ENCODE results near the gene ARMC6. TPM values are rescaled to one million over a fixed set of nuclear protein-coding genes. Genes with fewer than 3 reads are reported as not detected.

The ARMC6 gene
- total RNA-seq, 1 donor from 2014 or later: 36.0 TPM

- Histone ChIP-seq H3K4me3 (ENCODE audit: insufficient read depth, low read depth, low read length) (no peak overlapping the region), H3K27me3 (ENCODE audit: insufficient read depth, low read length) (no peaks in the 10 kb centered on the region), H3K27ac (ENCODE audit: low read depth, low read length) (no peak overlapping the region), H2AFZ (ENCODE audit: low read depth, low read length) (no peak overlapping the region), H3K9ac (ENCODE audit: low read length) (no peak overlapping the region), H4K20me1 (ENCODE audit: insufficient read depth, low read length) (peaks cover 86% of the 10 kb centered on the region), H3K9me3 (ENCODE audit: insufficient read depth, low read depth, low read length) (no peaks in the 10 kb centered on the region), H3K4me1 (ENCODE audit: insufficient read depth, low read length) (peaks cover 9% of the 10 kb centered on the region), H3K4me2 (ENCODE audit: low read length) (no peak overlapping the region), H3K36me3 (ENCODE audit: insufficient read depth, low read length) (peaks cover 65% of the 10 kb centered on the region), H3K79me2 (ENCODE audit: insufficient read depth, low read length) (peaks cover 86% of the 10 kb centered on the region)
- Mint-ChIP-seq H3K27me3 (ENCODE audit: low read depth, unreplicated experiment) (no peaks in the 10 kb centered on the region), H3K36me3 (ENCODE audit: low read depth, unreplicated experiment) (peaks cover 27% of the 10 kb centered on the region), H3K27ac (ENCODE audit: unreplicated experiment) (no peak overlapping the region), H3K4me3 (ENCODE audit: unreplicated experiment) (no peak overlapping the region), H3K9me3 (ENCODE audit: unreplicated experiment) (no peaks in the 10 kb centered on the region), H3K4me1 (ENCODE audit: low read depth, unreplicated experiment) (peaks cover 4% of the 10 kb centered on the region)
- no peak for DNase-seq (ENCODE audit: low read depth)
- TF ChIP-seq, protein P1, sequence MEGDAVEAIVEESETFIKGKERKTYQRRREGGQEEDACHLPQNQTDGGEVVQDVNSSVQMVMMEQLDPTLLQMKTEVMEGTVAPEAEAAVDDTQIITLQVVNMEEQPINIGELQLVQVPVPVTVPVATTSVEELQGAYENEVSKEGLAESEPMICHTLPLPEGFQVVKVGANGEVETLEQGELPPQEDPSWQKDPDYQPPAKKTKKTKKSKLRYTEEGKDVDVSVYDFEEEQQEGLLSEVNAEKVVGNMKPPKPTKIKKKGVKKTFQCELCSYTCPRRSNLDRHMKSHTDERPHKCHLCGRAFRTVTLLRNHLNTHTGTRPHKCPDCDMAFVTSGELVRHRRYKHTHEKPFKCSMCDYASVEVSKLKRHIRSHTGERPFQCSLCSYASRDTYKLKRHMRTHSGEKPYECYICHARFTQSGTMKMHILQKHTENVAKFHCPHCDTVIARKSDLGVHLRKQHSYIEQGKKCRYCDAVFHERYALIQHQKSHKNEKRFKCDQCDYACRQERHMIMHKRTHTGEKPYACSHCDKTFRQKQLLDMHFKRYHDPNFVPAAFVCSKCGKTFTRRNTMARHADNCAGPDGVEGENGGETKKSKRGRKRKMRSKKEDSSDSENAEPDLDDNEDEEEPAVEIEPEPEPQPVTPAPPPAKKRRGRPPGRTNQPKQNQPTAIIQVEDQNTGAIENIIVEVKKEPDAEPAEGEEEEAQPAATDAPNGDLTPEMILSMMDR (IDR thresholded peaks at IDR 0.05; ENCODE audit: insufficient read depth, low read depth, low read length): no peak
- no peak for TF ChIP-seq EZH2 (IDR thresholded peaks at IDR 0.05; ENCODE audit: insufficient read depth, low read length)
- FAIRE-seq: no peak
These were observed 7.5 kb upstream of the ARMC6 start for GRCh38 chr19:19025861-19026260.

DNA sequence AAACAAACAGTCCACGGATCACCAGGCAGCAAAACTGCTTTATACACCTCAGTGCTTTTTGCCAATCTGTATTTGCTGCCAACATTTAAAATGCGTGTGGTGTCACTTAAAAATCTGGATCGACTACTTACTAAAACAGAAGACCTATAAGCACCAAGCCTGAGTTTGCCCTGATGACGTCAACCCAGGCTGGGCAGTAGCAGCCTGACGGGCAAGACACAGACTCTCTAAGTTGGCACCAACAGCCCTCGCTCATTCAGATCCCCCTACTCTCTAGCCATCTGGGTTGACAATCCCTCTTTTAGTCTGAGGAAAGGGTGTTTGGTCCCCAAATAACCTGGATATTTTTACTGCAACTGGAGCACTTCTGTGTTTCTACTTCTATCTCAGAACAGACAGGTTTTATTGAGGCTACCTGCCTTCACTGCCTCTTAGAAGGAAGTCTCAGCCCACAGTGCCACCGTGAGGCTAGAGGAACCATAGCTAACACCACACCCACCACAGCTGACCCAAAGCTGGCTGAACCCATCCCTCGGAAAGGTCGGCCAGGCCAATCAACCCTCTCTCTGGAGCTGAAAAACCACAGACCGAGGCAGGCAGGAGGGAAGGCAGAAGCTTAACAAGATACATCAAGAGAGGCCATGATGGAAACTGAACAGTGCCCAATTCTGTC, 7.0 kb upstream of the ARMC6 start:
- Histone ChIP-seq H3K4me1 (ENCODE audit: insufficient read depth, low read length) (peaks cover 4% of the 10 kb centered on the region), H3K4me3 (ENCODE audit: insufficient read depth, low read depth, low read length) (no peak overlapping the region), H3K9me3 (ENCODE audit: insufficient read depth, low read depth, low read length) (no peaks in the 10 kb centered on the region), H2AFZ (ENCODE audit: low read depth, low read length) (no peak overlapping the region), H3K27me3 (ENCODE audit: insufficient read depth, low read length) (no peaks in the 10 kb centered on the region), H3K79me2 (ENCODE audit: insufficient read depth, low read length) (peaks cover 88% of the 10 kb centered on the region), H3K9ac (ENCODE audit: low read length) (no peak overlapping the region), H4K20me1 (ENCODE audit: insufficient read depth, low read length) (peaks cover 86% of the 10 kb centered on the region), H3K4me2 (ENCODE audit: low read length) (no peak overlapping the region), H3K36me3 (ENCODE audit: insufficient read depth, low read length) (peaks cover 65% of the 10 kb centered on the region), H3K27ac (ENCODE audit: low read depth, low read length) (no peak overlapping the region)
- no peaks in the 10 kb centered on the region for H3K27me3 Mint-ChIP-seq (ENCODE audit: low read depth, unreplicated experiment)
- no peak overlapping the region for H3K27ac Mint-ChIP-seq (ENCODE audit: unreplicated experiment)
- H3K4me1 Mint-ChIP-seq (ENCODE audit: low read depth, unreplicated experiment): peaks cover under 1% of the 10 kb centered on the region
- FAIRE-seq: no peak
- no peaks in the 10 kb centered on the region for H3K9me3 Mint-ChIP-seq (ENCODE audit: unreplicated experiment)
- H3K4me3 Mint-ChIP-seq (ENCODE audit: unreplicated experiment): no peak overlapping the region
- peaks cover 29% of the 10 kb centered on the region for H3K36me3 Mint-ChIP-seq (ENCODE audit: low read depth, unreplicated experiment)
- DNase-seq (ENCODE audit: low read depth): no peak
- TF ChIP-seq EZH2 (IDR thresholded peaks at IDR 0.05; ENCODE audit: insufficient read depth, low read length): no peak
- TF ChIP-seq, protein P1 (IDR thresholded peaks at IDR 0.05; ENCODE audit: insufficient read depth, low read depth, low read length): no peak

- Histone ChIP-seq H3K79me2 (ENCODE audit: insufficient read depth, low read length) (peaks cover 91% of the 10 kb centered on the region), H3K36me3 (ENCODE audit: insufficient read depth, low read length) (peaks cover 65% of the 10 kb centered on the region), H3K4me1 (ENCODE audit: insufficient read depth, low read length) (peaks cover 4% of the 10 kb centered on the region), H3K4me2 (ENCODE audit: low read length) (no peak overlapping the region), H3K9ac (ENCODE audit: low read length) (no peak overlapping the region), H4K20me1 (ENCODE audit: insufficient read depth, low read length) (peaks cover 88% of the 10 kb centered on the region), H3K27me3 (ENCODE audit: insufficient read depth, low read length) (no peaks in the 10 kb centered on the region), H3K4me3 (ENCODE audit: insufficient read depth, low read depth, low read length) (no peak overlapping the region), H3K9me3 (ENCODE audit: insufficient read depth, low read depth, low read length) (no peaks in the 10 kb centered on the region), H3K27ac (ENCODE audit: low read depth, low read length) (no peak overlapping the region), H2AFZ (ENCODE audit: low read depth, low read length) (no peak overlapping the region)
- DNase-seq (ENCODE audit: low read depth): no peak
- TF ChIP-seq, protein P1 (IDR thresholded peaks at IDR 0.05; ENCODE audit: insufficient read depth, low read depth, low read length): no peak
- TF ChIP-seq EZH2 (IDR thresholded peaks at IDR 0.05; ENCODE audit: insufficient read depth, low read length): no peak
- peaks cover 4% of the 10 kb centered on the region for H3K4me1 Mint-ChIP-seq (ENCODE audit: low read depth, unreplicated experiment)
- peaks cover 29% of the 10 kb centered on the region for H3K36me3 Mint-ChIP-seq (ENCODE audit: low read depth, unreplicated experiment)
- no peak for FAIRE-seq
- no peak overlapping the region for H3K4me3 Mint-ChIP-seq (ENCODE audit: unreplicated experiment)
- no peak overlapping the region for H3K27ac Mint-ChIP-seq (ENCODE audit: unreplicated experiment)
- no peaks in the 10 kb centered on the region for H3K27me3 Mint-ChIP-seq (ENCODE audit: low read depth, unreplicated experiment)
- H3K9me3 Mint-ChIP-seq (ENCODE audit: unreplicated experiment): no peaks in the 10 kb centered on the region
These were observed 6.2 kb upstream of the ARMC6 start for GRCh38 chr19:19027228-19027627.

Data from astrocyte (in vitro differentiated cells and primary cell).